T-helper 1 cell (primary cell): Measurements from ENCODE around the gene PC.
"Not testable (repeated sequence)": the region's sequence is repeated elsewhere in the genome, so short reads cannot be mapped to it uniquely, and the experiment has no call there.

Experiments used
- DNase-seq, 5 donors: peaks; one replicate each; pipeline ENCODE4 v3.0.0-alpha.2; 2012 to 2020
- total RNA-seq, 4 donors: gene quantifications; one replicate each; lab custom pipeline; 2026; lab: John Stamatoyannopoulos, UW

The PC gene, protein sequence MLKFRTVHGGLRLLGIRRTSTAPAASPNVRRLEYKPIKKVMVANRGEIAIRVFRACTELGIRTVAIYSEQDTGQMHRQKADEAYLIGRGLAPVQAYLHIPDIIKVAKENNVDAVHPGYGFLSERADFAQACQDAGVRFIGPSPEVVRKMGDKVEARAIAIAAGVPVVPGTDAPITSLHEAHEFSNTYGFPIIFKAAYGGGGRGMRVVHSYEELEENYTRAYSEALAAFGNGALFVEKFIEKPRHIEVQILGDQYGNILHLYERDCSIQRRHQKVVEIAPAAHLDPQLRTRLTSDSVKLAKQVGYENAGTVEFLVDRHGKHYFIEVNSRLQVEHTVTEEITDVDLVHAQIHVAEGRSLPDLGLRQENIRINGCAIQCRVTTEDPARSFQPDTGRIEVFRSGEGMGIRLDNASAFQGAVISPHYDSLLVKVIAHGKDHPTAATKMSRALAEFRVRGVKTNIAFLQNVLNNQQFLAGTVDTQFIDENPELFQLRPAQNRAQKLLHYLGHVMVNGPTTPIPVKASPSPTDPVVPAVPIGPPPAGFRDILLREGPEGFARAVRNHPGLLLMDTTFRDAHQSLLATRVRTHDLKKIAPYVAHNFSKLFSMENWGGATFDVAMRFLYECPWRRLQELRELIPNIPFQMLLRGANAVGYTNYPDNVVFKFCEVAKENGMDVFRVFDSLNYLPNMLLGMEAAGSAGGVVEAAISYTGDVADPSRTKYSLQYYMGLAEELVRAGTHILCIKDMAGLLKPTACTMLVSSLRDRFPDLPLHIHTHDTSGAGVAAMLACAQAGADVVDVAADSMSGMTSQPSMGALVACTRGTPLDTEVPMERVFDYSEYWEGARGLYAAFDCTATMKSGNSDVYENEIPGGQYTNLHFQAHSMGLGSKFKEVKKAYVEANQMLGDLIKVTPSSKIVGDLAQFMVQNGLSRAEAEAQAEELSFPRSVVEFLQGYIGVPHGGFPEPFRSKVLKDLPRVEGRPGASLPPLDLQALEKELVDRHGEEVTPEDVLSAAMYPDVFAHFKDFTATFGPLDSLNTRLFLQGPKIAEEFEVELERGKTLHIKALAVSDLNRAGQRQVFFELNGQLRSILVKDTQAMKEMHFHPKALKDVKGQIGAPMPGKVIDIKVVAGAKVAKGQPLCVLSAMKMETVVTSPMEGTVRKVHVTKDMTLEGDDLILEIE
- 4.0 to 5.9 (median 5.7) reads per million in 4 donors for total RNA-seq

DNA sequence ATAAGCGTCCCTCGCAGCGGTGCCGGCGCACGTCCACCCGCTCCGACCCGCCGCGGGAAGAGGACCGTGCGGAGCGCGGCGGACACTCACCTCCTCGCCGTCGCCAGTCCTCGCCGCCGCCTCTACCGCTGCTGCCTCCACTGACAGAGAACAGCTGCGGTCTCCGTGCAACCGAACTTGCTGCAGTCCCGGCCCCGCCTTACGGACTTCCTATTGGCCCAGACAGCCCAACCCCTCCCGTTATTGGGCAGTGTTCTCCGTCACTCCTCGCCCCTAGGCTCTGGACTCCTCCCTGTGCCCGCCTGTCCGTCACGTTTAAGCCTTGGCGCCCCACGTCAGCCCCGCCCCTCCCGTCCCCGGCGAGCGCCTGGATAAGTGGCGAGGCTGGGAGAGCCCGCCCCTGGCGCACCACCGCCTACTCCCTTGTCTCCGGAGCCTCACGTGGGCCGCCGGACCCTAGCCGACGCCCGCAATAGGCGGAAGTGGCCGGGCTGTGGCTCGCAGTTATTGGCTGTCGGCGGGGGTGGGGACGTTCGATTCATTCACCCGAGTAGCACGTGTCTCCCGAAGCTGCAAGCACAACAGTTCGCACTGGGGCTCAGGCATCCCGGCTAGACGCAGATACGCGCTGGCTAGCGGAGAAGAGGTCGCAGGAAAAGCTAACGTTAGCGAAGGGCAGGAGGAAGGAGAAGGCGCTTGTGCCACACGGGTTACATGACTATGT lies at the start of gene PC:
Gene PC, minus strand, starts transcription at position 152 of the 724 bp plus-strand sequence. CDS start 86,224 bp downstream, outside the sequence.
- peak; percentile 93 to 99 (median 95) for DNase-seq

DNA sequence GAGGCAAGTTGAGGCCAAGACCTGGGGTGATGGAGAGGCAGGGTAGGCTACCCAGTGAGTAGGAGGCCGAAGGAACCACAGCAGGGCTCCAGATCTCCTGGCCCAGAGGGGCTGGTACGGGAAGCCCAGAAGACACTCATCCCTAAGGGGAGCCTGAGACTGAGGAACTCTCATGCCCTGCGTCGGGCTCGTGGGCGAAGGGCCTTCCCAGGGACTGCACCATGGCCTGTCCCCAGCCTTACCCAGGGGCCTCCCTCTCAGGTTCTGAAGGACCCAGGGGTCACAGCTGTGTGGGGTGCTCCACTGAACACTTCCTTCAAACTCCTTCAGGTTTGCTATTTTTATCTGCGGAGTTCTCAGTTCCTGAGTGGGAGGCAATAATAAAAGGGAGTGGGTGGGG lies 48.9 kb upstream of the PC start:
- no peak for DNase-seq

- DNase-seq = peak in 1 of 5 donors; percentile 16
Observed at GRCh38 chr11:67006029-67006884, 48.1 kb upstream of the PC start.

- not testable (repeated sequence) for DNase-seq
Observed at GRCh38 chr11:67005200-67005599, 47.0 kb upstream of the PC start.

GRCh38 chr11:67002921-67003411 lies 44.8 kb upstream of the PC start:
- no peak for DNase-seq

DNA sequence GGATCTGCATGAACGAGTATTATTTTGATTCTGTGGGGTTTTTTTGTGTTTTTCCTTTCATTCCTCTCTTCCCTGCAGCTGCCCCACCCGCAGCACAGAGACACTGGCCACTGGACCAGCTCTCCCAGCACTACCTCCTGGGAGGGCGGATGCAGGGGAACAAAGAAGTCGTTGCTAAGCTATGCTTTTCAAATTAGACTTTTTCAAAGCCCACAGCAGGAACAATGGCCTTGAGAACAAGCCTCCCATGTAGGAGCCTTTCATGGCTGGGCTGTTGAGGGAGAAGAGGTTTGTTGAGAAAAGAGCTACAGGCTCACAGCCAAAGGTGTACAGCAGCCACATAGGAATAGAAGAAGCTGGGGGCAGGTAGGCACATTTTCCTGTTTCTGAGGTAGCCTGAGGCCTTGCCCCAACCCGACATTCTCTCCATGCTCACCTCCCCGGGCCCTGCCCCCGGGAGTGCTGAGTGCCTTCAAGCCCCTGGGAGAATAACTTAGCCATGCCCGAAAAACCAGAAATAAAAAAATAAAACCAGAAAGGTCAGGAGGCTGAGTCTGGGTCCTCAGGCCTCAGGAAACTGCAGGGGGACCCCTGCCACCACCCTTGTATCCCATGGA lies 44.2 kb upstream of the PC start:
- no peak for DNase-seq

- DNase-seq = no peak
Observed at GRCh38 chr11:67001332-67001731, 43.1 kb upstream of the PC start.

GRCh38 chr11:66999555-66999954 lies 41.4 kb upstream of the PC start:
- no peak for DNase-seq

DNA sequence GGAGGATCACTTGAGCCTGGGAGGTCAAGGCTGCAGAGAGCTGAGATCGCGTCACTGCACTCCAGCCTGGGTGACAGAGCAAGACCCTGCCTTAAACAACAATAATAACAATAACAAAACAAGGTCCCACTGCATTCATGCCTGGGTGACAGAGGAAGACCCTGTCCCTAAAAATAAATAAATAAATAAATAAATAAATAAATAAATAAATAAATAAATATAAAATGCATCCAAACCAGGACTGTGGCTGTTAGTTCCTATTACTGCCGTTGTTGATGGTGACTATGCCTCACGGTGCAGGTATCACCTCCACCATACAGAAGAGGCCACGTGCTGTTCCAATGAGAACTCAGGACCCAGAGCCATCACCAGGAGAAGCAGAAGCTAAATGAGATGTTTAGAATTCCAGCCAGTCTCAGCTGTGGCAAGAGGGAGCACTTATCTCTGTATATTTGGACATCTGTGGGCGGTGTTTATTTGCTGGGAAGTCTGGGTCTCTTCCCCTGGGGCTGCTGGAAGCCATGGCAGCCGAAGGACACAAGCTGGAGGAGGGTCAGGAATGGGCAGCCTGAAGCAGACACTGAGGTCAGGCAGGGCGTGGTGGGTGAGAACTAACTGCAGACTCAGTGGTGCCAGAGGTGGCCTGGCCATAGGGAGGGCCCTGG lies 38.6 kb upstream of the PC start:
- no peak for DNase-seq

DNA sequence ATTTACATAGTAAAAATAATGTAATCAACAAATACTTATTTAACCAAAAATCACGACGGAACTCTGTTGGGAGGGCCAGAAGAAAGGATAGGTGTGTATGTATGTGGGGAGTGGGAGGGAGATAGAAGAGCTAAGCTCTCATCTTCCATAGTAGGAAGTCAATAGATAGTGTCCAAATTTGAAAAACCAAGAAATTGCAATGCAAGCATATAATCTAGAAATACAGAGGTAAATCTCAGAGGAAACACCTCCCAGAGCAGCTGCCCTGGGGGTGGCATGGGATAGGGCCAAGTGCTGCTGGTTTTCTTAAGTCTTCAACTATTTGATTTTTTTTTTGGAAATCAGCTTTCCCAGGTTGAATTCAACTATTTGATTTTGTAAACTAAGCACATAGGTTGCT lies 33.9 kb upstream of the PC start:
- no peak for DNase-seq

GRCh38 chr11:66989360-66989759 lies 31.2 kb upstream of the PC start:
- DNase-seq = not testable (repeated sequence)

DNA sequence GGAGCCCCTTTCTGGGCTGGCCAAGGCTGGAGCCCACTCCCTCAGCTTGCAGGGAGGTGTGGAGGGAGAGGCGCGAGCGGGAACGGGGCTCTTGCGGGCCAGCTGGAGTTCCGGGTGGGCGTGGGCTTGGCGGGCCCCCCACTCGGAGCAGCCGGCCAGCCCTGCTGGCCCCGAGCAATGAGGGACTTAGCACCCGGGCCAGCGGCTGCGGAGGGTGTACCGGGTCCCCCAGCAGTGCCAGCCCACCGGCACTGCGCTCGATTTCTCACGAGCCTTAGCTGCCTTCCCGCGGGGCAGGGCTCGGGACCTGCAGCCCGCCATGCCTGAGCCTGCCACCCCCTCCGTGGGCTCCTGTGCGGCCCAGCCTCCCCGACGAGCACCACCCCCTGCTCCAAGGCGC lies 30.6 kb upstream of the PC start:
- DNase-seq = not testable (repeated sequence)

- DNase-seq = no peak
Observed at GRCh38 chr11:66987924-66988637, 29.9 kb upstream of the PC start.

DNA sequence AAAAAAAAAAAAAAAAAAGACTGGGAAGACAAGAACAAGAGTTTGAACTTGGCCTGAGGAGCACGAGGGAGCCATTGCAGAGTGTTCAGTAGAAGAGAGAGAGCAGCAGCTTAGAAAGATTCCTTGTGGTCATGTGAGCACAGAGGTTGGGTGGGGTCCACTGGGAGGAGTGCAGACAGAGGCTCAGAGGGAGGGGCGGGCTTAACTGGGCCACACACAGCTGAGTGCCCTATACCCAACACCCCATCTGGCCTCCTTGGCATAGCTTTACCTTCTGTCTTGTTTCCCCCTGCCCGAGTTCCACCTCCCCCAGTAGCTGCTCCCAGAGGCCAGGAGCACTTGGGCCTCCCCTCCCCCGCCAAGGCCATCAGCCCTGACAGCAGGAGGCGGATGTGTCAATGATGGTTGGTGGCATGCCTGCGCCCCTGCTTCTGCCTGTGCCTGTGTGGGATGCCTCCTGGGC lies 29.0 kb upstream of the PC start:
- DNase-seq = no peak

DNA sequence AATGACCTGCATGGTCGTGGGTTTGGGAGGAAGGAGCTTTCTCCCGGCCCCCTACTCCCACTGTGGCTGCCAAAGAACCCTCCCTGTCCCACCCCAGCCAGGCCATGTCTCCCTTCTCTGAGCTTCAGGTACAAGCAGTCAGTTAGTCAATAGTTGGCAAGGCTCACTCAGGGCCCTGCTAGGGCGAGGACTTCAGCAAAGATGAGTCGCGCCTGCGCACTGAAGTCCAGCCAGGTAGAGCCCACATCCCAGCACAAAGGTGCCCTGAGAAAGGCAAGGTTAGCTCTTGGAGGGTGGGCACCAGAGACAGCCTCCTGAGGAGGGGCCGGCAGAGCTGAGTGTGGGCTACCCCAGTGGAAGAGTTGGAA lies 28.0 kb upstream of the PC start:
- DNase-seq = no peak

DNA sequence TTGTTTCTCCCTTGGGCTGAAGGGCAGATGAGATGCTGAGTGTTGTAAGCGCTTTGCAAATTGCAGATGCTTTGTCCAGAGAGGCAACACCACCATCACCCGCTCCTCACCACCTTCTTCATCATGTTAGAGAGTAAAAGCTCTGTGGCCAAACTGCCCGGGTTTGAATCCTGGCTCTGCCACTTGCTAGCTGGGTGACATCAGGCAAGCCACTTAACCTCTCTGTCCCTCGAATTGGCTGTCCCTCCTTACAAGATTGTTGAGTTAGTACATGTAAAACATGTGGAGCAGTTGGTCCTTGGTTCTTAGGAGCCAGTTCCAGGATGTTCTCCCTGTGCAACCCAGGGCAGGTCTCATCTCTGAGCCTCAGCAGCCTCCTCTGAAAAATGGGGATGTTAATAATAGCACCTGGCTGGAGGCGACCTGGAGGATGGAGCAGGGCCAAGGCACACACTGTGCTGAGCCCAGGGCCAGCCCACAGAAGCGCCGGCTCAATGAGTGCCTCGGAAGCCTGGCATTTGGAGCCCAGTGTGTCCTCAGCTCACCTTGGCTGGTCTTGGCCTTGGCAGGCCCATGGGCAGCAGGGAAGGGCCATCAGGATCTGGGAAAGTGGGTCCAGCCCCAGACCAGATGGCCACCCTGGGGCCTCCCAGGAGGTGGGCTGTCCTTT lies 27.5 kb upstream of the PC start:
- no peak for DNase-seq

- no peak for DNase-seq
Observed at GRCh38 chr11:66983275-66983924, 25.2 kb upstream of the PC start.

- DNase-seq = no peak
Observed at GRCh38 chr11:66981976-66982578, 23.9 kb upstream of the PC start.
